NCI-H345 treated with DMSO at 0.1 percent for 48 hours (cell line): ENCODE data around the gene MREG.

Source experiments
- DNase-seq: peaks from one replicate; lab custom pipeline; 2025; ENCODE audit not compliant: unreplicated experiment; lab: John Stamatoyannopoulos, UW

MREG gene

DNA sequence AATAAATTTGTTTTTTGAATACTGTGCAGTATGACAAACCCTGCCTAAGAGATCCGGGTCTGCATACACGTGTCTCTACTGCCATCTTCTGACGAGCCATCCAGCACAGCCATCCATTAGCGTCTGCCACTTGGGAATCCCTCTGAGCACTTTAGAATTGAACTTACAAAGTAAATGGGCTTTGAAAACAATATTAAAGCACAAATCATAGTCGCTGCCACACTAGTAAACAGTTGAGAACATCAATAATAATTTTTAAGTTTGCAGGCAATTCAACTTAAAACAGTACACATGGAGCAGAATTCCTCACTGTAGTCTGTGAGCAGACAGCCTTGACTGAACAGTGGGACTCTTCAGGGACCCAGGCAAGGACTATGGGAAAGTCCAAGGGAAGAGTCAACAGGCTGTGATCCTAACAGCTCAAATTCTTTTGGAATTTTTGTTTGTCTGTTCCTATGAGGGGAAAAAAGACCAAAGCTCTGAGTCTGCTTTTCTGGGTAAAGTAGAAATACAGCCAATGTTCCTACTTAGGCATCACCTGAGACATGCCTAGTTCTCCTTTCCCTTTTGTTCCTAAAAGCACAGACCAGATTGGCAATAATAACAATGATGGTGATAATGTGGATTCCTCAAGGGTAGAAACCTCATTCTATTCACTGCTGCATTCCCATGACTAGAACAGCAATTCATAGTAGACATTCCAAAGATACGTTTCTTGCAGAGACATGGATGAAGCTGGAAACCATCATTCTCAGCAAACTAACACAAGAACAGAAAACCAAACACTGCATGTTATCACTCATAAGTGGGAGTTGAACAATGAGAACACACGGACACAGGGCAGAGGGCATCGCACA lies 92.9 kb downstream of the MREG start:
- DNase-seq, result peak; percentile 58

DNA sequence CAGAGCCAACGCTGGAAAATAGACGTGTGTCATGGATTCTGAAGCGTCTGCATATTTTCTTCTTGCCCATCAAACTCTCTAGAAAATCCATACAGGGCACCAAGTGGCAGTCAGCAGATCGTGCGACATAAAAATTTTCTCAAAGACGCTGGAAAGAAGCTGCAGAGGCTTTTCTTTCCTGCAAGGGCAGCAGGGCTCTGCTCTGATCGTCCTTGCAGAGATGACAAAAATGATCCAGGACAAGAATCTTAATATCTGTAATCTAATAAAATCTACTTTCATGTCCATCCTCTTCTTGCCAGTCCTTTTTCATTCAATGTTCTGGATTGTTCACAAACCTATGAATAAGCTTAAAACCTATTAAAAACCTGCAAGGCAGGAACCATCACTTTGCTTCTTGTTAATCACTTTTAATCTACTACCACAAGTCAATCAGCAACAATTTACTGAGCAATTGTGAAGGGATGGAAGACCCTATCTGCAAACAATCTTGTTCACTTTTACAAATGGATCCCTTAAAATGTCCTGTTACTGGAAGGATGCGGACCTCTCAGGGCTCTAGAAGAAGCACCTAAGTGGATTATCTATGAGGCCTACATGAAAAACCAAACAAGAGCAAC lies 93.6 kb downstream of the MREG start:
- DNase-seq, result no peak

DNA sequence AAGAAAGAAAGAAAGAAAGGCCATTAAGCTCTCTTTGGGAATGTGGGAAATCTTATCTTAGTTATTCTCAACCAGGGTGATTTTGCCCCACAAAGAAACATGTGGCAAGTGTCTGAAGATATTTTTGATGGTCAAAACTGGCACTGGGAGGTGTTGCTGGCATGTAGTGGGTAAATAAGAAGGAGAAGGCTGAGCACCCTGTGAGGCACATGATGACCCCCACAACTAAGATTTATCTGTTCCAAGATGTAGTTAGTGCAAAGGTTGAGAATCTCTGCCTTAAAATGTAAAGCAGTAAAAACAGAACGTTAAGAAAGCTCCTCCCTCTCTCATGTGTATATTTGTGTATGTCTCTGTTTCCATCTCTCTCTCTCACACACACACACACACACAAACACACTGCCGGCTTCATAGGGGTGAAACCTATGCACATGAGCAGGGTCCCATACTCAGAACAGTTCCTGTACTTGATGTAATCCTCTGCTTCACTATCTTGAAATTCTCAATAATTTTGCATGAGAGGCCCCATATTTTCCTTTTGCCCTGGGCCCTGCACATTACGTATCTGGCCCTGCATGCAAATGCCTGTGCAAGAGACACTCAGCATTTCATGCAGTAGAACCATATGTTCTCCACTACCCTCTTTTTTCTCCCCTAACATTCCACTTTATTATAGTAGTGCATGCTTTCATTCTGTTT lies 94.3 kb downstream of the MREG start:
- DNase-seq, result no peak

DNA sequence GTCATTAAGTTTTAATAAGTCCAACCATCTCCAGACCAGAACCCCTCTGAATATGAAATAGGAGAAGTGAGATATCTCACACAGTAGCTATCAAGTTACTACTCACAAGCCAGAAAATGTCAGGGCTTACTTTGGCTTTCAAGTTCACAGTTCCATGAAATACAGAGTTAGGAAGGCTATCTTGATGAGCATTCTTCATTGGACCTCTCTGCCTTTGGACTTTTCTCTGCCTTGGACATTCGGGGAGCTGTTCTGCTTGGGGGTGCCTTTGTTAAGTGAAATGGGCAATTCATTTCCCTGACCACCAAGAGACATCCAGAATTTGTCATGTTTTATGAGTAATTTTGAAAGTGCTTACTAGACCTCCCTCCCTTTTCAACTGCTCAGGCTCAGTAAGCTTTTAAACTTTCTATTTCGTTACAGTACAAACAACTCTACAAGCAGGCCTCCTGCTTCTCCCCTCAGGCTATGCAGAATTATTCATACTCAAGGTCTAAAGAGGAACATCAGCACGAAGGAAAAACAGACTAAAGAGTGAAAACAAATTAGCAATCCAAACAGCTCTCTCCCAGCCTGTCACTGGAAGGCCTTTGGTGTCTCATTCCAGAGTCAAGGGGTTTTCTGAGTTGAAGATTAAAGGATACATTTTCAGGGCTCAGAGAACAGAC lies 95.3 kb downstream of the MREG start:
- DNase-seq, result peak; percentile 54

DNA sequence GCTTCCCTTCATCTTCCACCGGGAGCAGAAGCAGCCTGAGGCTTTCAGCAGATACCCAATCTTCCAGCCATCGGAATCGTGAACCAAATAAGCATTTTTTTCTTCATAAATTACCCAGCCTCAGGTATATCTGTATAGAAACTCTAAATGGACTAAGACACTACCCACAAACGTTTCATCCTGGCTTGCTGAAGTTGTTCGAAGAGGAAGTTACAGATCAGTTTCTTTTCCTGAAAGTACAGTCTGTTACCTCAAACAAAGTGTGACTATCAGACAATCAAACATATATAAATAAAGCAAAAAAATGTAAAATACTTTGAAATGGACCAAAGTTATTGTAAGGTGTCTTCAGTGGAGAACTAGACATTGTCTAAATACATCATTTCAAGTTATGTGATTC lies 97.9 kb downstream of the MREG start:
- DNase-seq, result no peak

DNA sequence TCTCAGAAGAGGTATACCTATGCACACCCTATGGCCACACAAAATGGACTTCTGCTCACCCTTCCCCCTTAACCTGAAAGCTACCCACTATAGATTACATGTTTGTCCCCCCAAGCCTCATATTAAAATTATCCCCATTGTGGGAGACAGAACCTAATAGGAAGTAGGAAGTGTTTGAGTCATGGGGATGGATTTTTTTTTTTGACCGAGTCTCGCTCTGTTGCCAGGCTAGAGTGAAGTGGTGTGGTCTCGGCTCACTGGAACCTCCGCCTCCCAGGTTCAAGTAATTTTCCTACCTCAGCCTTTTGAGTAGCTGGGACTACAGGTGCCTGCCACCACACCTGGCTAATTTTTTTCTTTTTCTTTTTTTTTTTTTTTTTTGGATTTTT lies 98.6 kb downstream of the MREG start:
- DNase-seq, result no peak

DNA sequence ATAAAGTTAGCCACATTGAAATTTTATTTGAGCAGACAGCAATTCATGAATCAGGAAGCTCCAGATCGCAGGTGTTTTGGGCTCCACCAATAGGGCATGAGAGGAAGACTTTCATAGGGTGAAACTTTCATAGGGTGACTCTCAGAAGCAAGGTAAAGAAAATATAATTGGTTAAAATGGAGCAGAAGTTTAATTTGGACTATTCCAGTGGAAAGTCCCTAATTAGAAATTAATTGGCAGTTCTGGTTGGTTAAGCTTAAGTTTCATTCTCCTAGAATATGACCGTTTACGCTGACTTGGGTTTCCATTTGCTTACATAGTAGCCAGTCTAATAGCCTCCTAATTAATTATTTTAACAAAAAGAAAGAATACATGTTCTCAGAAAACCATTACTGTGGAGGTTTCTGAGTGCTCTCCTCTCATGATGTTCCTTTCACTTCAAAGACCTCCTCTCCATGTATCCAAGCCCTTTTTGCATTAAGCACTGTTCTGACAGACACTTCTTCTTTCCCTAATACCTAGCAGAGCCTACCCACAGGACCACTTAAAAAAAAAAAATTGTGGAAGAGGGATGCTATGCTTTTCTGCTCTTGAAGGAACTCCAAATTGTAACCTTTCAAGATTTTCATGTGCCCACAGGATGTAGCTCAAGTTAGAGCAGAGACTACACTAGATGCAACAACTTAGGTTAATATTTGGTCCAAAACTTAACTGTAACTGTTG lies 99.1 kb downstream of the MREG start:
- DNase-seq, result no peak

DNA sequence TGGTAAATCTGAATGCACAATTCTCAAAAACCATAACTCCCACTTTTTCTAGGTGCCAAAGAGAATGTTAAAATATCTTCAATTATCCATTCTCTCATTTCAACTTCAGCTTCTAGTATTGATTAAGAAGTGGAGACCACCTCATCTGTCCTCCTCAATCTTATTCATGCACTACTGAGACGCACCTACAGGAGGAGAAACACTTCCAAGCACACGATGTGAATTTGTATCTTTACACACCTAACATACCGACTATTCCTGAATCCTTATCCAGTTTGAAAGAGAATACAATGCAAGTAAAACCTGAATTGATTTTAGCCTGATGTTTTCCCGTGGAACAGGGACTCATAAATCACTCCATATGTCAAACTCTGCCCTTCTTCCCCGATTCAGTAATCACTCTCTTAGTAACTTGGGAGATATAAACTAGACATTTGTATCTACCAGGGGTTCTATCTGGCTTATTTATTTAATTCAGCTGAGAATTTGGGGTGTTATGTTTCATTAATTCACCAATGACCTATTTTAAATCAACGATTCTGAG lies 101.0 kb downstream of the MREG start:
- DNase-seq, result no peak

DNA sequence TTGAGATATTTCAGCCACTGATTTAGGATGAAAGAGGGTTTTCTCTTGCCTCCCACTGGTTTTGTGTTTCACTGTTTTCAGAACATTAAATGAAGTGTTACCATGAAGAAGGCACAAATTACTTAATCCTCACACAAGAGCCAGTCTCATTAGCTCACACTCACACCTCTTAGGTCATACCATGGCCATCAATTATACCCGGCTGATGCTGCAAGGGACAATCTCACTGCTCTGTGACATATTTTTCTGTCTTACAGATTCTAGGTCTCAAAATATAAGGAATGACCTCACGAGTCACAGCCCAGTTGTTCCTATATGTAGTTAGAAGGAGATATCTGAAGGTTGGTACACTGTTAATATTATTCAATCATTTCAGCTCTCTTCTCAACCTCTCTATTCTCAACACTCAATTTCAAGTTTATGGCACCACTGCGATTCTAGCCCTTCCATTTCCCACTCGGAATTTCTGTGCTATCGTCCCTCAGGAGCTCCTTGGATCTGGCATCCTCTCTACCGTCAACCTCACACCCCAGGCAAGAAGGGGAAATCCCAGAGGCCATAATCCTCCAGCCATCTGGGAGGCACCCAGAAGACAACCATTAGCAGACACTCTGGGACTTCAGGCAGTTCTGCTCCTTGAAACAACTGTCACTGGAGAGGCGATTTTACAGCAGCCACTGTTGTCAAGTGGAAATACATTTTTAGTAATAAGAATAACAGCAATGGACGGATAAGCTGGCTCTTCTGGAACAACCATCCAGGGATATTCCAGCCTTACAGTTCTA lies 101.9 kb downstream of the MREG start:
- DNase-seq, result no peak

DNA sequence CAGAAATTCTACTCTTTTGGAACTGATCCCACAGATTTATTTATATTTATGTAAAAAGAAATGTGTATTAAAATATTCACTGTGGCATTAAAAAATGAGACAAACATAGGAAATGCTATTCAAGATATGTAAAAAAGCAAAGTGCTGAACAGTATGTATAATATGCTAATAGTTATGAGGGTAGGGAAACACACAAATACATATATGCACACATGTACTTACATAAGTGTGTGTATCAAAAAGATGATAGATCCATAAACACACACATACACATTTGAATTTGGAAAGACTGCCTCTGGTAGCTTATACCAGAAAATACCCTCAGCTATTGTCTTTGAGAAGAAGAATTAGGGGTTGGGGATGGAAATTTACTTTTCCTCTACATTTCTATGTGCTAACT lies 103.2 kb downstream of the MREG start:
- no peak for DNase-seq

DNA sequence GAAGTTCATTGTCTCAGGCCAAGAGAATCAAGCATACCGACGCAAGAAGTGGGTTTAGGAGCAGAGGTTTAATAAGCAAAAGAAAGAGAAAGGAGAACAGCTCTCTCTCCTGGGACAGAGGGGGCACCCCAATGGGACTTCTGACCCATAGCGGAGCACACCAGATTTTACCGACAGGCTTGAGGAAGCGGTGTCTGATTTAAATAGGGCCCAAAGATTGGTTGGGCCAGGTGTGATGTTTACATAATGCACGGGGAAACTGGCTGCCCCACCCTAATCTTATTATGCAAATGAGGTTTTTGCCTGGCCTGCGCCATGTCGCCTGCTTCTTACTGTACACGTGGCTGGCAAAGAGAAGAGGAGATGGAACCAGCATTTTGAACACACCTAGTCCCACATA lies 106.2 kb downstream of the MREG start:
- no peak for DNase-seq

DNA sequence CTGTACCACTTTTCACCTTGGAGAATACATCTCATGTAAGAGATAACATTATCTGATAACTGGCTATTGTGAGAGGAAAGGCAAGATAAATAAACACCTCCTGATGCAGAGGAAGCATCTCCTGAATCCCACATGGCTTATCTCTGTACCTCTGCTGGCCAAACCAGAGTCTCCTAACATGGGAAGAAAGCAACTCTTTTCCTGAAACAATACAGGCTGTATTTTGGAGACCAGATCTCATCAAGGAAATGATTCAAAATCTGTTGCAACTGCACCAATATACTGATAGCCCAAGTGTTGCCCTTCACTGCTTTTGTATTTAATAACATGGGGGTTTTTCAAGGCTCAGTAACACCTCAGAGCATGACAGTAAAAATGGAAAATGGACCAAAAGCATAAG lies 106.9 kb downstream of the MREG start:
- DNase-seq, result no peak

DNA sequence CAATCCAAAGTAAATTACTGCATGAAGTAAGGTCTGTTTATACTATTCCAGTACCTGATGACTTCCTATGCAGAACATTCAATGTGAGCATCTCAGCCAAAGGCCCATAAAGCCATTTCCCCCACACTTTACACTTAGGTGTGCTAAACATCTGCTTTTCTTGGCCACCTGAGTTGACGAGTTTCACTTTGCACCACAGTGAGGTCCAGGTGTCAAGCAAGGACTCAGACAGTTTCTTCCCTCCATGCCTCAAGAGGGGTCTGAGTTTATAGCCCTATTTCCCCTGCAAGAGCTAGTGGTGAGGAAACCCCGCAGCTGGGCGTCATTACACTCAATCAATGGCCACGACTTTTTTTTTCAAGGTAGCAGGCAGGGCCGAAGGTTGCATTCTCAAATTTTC lies 107.7 kb downstream of the MREG start:
- DNase-seq, result no peak

DNA sequence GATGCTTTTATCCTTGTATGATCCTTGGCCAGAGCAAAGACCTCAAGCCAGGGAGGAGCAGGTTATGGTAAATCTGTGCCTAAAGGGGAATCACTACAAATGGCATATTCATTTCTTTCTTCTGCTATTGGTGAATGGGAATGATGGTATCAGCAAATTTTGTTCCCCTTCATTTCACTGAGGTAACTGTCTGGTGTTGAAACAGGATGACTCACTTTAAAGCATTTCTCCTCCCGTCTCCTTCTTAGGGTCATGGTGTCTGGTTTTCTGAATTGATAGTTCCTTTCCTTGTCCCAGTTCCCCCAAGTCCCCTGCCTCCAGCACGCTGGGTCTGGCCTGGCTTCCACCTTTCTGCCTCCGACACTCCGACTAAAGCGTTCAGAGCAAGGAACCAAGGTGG lies 109.2 kb downstream of the MREG start:
- no peak for DNase-seq

DNA sequence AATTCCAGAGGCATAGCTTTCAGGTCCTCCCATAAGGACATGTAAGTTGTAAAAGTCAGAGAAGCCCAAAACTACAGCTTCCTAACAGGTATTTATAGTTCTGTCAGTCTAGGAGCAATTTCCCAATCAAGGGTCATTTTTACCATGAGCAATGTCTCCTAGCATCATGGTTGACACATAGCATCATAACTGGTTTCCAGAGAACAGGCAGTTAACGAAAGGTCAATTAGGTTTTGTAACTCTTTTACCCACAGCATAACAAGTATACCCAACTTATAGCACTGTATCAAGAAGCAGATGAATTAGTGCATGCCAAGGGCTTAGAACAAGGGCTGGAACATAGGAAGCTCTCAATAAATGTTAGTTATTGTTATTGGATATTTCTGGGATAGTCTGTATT lies 110.1 kb downstream of the MREG start:
- DNase-seq, result no peak

DNA sequence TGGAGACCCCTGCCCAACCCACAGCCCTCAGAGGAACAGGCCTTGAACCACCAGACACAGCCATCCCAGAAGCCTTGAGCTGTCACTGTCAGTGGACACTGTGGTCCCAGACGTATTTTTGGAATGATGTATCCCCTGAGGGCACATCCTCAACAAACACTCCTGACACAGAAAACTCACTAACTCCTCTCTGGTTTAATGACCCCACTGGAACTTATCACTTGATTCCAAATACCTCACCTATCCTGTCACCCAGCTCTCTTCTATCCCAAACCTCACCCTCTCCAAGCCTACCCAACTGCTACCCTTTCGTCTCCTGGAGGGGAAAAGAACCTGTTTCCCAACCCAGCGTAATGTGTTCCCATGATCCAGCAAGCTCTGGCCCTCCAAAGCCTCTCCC lies 111.6 kb downstream of the MREG start:
- no peak for DNase-seq

DNA sequence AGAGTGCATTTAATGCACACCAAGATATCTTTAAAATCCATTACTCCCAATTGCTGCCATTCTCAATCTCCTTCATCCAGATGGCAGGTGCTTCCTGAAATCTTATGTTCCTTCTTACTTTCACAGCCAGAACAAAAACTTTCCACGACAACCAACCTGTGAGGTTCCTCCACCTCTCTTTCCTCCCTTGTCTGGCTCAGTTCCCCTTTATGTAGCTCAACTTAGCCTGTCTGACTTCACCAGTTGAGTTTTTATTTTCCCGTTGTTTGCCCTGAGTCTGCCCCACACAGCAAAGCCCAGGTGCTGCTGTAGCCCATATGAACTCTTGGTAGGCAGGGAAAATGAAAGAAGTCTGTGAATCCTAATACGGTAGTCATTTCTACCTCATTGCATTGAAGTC lies 112.5 kb downstream of the MREG start:
- DNase-seq, result no peak

DNA sequence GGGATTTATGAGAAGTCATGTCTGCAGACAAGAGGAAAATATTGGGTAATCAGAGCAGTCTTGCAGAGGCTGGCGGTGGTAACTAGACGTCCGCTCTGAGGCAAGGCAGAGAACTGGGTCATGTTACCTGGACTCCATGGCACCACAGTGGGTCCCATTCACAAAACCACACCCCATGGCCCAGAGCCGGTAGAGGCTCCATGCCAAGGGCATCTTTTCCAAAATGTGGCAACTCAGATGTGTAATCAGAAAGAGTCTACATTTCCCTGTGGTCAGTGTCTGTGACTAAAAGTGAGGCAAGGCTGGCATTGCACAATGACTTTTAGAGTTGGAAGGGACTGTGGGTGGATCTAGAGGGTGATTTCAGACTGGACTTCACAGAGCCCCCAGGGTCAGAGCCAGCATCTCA lies 113.1 kb downstream of the MREG start:
- no peak for DNase-seq

DNA sequence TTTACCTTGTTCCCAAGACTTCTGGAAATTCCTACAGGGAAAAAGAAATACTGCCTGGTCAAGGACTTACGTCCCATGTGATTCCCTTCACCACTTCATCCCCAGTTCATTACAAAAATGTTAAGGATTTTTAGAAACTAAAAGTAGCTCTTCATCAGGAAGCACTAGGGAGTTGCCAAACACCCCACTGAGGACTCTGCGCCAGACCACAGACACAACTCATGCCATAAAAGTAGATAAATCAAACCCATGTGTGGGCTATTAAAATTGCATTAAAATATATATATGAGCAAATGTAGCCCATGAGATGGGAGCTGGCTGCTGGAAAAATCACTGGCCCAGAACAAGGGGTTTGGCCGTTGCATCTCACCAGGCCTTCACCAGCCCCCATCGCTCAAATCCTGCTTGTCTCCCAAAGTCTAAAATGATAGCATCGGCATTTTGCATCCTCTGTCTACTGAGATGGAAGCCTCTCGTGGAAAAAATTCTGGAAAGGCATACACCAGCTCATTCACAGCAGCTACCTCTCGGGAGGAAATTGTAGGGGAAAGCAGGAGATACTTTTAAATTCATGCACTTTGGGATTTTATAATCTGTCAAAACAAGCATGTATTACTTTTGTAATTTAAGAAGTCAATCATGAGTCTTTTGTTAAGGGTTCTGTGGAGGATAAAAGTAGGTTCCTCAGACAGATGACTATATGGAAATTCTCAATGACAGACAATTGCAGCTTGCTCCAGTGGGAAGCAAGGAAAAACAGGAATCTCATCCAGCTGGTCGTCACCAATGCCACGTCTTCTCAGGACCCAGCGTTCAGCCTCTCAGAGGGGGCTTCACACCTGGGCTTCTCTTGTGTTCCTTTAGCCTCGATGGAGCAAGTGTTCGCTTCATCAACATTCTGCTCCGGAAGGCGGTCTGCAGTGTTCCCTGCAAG lies 113.9 kb downstream of the MREG start:
- no peak for DNase-seq
